ENCODE data around the gene DNM3.
A peak's percentile ranks its signal among the peaks of the same experiment; 100 is the strongest.
"Not testable (repeated sequence)": the region's sequence is repeated elsewhere in the genome, so short reads cannot be mapped to it uniquely, and the experiment has no call there.

The DNM3 gene

DNA sequence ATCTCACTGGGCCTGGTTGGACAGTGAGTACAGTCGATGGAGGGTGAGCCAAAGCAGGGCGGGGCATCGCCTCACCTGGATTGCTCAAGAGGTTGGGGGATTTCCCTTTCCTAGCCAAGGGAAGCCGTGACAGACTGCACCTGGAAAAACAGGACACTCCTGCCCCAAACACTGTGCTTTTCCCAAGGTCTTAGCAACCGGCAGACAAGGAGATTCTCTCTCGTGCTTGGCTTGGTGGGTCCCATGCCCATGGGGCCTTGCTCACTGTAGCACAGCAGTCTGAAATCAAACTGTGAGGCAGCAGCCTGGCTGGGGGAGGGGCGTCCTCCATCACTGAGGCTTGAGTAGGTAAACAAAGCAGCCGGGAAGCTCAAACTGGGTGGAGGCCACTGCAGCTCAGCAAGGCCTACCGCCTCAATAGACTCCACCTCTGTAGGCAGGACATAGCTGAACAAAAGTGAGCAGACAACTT lies 590.5 kb downstream of the DNM3 start:
- H3K27ac ChIP-seq = no peak overlapping the region
- TF ChIP-seq, protein P1, sequence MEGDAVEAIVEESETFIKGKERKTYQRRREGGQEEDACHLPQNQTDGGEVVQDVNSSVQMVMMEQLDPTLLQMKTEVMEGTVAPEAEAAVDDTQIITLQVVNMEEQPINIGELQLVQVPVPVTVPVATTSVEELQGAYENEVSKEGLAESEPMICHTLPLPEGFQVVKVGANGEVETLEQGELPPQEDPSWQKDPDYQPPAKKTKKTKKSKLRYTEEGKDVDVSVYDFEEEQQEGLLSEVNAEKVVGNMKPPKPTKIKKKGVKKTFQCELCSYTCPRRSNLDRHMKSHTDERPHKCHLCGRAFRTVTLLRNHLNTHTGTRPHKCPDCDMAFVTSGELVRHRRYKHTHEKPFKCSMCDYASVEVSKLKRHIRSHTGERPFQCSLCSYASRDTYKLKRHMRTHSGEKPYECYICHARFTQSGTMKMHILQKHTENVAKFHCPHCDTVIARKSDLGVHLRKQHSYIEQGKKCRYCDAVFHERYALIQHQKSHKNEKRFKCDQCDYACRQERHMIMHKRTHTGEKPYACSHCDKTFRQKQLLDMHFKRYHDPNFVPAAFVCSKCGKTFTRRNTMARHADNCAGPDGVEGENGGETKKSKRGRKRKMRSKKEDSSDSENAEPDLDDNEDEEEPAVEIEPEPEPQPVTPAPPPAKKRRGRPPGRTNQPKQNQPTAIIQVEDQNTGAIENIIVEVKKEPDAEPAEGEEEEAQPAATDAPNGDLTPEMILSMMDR (IDR thresholded peaks at IDR 0.05) = no peak
- H3K4me3 ChIP-seq = no peak overlapping the region
- DNase-seq (ENCODE audit: low spot score) = no peak

DNA sequence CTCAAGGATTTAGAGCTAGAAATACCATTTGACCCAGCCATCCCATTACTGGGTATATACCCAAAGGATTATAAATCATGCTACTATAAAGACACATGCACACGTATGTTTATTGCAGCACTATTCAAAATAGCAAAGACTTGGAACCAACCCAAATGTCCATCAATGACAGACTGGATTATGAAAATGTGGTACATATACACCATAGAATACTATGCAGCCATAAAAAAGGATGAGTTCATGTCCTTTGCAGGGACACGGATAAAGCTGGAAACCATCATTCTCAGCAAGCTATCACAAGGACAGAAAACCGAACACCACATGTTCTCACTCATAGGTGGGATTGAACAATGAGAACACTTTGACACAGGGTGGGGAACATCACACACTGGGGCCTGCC lies 595.9 kb downstream of the DNM3 start:
- H3K4me3 ChIP-seq; H3K27ac ChIP-seq; DNase-seq (ENCODE audit: low spot score): not testable (repeated sequence)

DNA sequence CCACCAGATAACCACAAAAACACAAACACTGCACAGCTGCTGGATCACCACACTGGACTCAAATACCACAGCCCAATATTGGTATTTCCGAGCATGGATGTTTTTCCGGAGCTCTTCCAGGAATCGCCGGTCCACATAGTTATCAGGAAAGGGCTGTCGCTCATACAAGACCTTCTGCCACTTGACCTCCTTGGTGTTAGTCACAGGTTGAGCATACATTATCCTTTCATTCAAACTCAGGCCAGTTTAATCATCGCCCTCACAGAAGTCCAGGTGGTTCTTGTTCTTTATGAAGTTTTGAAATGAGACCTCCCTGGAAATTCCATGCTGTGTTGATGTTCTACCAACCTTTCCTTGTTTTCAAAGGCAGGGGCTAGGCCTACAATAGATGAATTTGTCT lies 601.1 kb downstream of the DNM3 start:
- H3K27ac ChIP-seq = no peak overlapping the region
- TF ChIP-seq, protein P1 (IDR thresholded peaks at IDR 0.05) = no peak
- DNase-seq (ENCODE audit: low spot score) = no peak
- H3K4me3 ChIP-seq = peak overlapping the region; percentile 99

DNA sequence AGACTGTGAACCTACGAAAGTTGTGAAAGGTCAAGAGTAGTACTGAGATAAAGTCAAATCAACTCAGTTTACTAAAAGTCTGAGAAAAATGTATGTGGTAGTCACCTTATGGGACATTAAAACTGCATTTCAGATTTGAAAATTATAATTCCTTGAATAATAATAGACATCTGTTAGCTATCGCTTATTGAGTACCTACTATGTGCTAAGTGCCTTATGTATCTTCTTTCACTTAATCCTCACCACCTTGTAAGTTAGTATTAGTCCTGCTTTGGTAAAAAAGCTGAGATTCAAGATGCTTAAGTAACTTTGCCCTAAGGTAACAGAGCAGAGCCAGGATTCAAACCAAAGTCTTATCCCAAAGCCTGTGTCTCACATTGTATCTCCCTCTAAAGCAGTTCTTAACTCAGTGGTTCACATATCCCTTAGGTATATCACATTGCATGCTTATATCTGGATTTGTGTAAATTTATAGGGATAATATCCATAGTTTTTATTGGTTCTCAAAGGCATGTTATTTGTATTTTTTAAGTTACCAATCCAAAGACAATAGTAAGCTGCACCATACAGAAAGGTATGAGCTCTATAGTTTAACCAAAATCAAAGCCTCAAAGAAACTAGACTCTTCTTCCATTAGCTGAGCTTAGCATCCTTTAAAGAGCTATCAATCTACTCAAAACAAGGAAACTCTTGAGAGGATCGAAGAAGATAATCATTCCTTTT lies 601.7 kb downstream of the DNM3 start:
- DNase-seq (ENCODE audit: low spot score) = no peak
- peak overlapping the region; percentile 99 for H3K4me3 ChIP-seq
- H3K27ac ChIP-seq = no peak overlapping the region
- TF ChIP-seq, protein P1 (IDR thresholded peaks at IDR 0.05) = no peak

DNA sequence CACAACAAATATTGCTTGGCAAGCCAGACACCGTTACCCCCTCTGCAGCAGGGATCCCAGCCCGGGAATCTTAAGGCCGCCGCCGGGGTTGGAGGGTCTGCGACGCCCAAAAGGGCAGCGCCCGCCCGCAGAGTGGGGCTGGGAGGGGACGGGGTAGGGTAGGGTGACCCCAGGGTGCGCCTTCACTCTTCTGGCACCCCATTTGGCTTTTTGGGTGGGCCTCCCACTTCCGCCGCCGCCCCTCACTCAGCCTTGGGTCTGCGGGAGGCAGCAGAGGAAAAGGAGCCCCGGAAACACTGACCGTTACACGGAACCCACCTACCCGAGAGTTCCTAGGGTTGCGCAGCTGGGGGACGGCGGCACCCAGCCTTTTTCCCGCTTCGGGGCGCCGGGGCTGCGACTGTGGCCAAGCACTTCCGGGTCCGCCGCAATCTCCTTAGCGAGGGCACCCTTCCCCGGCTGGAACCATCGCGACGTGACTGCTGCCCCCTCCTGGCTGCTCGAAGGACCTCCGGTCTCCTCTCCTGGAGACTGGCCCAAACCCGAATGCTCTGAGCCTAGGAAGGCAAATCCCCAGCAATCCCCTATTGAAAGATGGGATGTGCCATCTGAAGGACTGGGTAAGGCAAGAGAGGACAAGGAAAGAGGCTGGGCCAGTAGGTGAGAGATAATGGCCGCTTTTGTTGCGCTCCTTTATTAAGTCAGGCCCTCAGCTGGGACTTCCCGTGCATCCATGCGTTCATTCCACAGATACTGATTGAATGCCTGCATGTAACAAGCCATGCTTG lies 602.6 kb downstream of the DNM3 start, which contains the start of gene PIGC:
Gene PIGC (minus strand): TSS at position 404 of the 788 bp plus-strand sequence. CDS start 1,447 bp downstream, outside the sequence.
- DNase-seq (ENCODE audit: low spot score) = peak; percentile 87
- H3K4me3 ChIP-seq = peak within 1 kb of the TSS; percentile 99
- peak within 1 kb of the TSS; percentile 73 to 89 for H3K27ac ChIP-seq
- TF ChIP-seq, protein P1 (IDR thresholded peaks at IDR 0.05) = peak; percentile 70

DNA sequence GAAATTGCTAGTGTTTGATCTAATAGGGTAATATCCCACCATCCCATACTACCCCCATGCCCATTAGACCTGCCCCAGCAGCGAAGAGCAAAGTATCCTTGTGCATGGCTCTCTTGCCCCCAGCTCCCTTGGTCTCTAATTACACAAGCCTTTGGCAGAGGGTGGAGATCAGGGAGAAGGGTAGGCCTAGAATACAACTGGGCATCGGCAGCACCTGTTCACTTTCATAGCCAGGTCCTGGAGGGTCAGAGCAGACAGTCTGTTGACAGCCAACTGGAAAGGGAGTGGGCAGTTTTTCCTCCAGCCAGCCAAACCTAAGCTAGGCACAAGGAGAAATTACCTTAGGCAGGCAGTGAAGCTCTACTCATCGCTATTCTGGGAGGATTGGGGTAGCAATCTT lies 605.2 kb downstream of the DNM3 start:
- no peak for DNase-seq (ENCODE audit: low spot score)
- TF ChIP-seq, protein P1 (IDR thresholded peaks at IDR 0.05) = no peak
- Histone ChIP-seq H3K27ac (no peak overlapping the region), H3K4me3 (no peak overlapping the region)

DNA sequence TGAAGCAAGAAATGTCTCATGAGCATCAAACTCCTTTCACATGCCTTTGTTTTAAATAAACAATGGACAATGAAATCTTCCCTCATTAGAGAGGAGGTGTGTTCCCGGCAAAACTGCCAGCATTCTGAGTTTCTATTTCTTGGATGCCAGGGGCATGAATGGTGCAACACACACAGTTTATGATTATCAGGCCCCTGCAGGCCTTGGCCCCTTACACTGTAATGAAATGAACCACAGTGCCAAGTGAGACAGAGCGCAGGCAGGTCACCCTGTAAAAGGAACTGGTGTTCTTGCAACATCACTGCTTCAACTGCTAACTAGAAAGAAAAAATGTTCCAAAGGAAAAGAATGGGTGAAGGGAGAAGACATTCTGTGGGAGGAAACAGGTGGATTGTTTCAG lies 606.3 kb downstream of the DNM3 start:
- no peak for DNase-seq (ENCODE audit: low spot score)
- Histone ChIP-seq H3K27ac (no peak overlapping the region), H3K4me3 (no peak overlapping the region)
- TF ChIP-seq, protein P1 (IDR thresholded peaks at IDR 0.05) = no peak

Data from coronary artery (tissue), 2 donors.